DOHH2 (cell line): ENCODE results near the gene GCLC.

ENCODE experiments used
- H3F3A ChIP-seq: fragments of 200-600 bp; sonication (generic), shearing (Covaris generic); 2 replicates; pipeline ENCODE4 v1.6.0; 2016; ENCODE audit warnings: antibody characterized with exemption, mild to moderate bottlenecking; ENCODE audit not compliant: control insufficient read depth, insufficient read depth
- H3K27ac ChIP-seq: fragments of 200-600 bp; sonication (generic); 2 replicates; pipeline ENCODE4 v1.5.1; 2014; ENCODE audit warnings: low read depth, mild to moderate bottlenecking, low read length, moderate library complexity
- H3K27me3 ChIP-seq: fragments of 200-600 bp; sonication (generic); 2 replicates; pipeline ENCODE4 v1.6.1; 2014; ENCODE audit warnings: mild to moderate bottlenecking, low read length, mixed read lengths; ENCODE audit not compliant: control insufficient read depth
- H3K36me3 ChIP-seq: fragments of 200-600 bp; sonication (generic); 2 replicates; pipeline ENCODE4 v1.6.1; 2014; ENCODE audit warnings: mild to moderate bottlenecking, low read length, moderate library complexity, mixed read lengths; ENCODE audit not compliant: control insufficient read depth
- H3K4me1 ChIP-seq: fragments of 200-600 bp; sonication (generic); 2 replicates; pipeline ENCODE4 v1.6.1; 2014; ENCODE audit warnings: mild to moderate bottlenecking, low read length, mixed read lengths; ENCODE audit not compliant: control insufficient read depth
- H3K4me2 ChIP-seq: fragments of 200-600 bp; sonication (generic); 2 replicates; pipeline ENCODE4 v1.6.0; 2014; ENCODE audit warnings: mild to moderate bottlenecking, low read length, moderate library complexity
- H3K4me3 ChIP-seq: fragments of 200-600 bp; sonication (generic); 2 replicates; pipeline ENCODE4 v1.5.1; 2014; ENCODE audit warnings: mild to moderate bottlenecking, low read length, mixed read lengths
- H3K79me2 ChIP-seq: fragments of 200-600 bp; sonication (generic); 2 replicates; pipeline ENCODE4 v1.6.1; 2014; ENCODE audit warnings: mild to moderate bottlenecking, low read length, mixed read lengths; ENCODE audit not compliant: control insufficient read depth
- H3K9me2 ChIP-seq: fragments of 200-600 bp; sonication (generic); replicated peaks from 2 replicates; pipeline ENCODE4 v1.6.1; 2014; ENCODE audit warnings: mild to moderate bottlenecking, low read length, mixed read lengths; ENCODE audit not compliant: control insufficient read depth
- H3K9me3 ChIP-seq: fragments of 200-600 bp; sonication (generic); 2 replicates; pipeline ENCODE4 v1.6.1; 2014; ENCODE audit warnings: antibody characterized with exemption, low read length, mixed read lengths; ENCODE audit not compliant: control insufficient read depth, insufficient read depth
- H4K20me1 ChIP-seq: fragments of 200-600 bp; sonication (generic); 2 replicates; pipeline ENCODE4 v1.6.0; 2014; ENCODE audit warnings: low read depth, mild to moderate bottlenecking, antibody characterized with exemption, low read length, moderate library complexity; ENCODE audit not compliant: control insufficient read depth, insufficient read depth
- EZH2phosphoT487 ChIP-seq: fragments of 200-600 bp; sonication (generic); IDR thresholded peaks from 2 replicates; pipeline ENCODE4 v1.6.1; 2017; ENCODE audit warnings: borderline replicate concordance, mild to moderate bottlenecking, antibody characterized with exemption, low read length, moderate library complexity, mixed read lengths
- TF ChIP-seq, protein P1 (sequence below): fragments of 200-600 bp; sonication (generic); IDR thresholded peaks from one replicate; pipeline ENCODE4 v1.5.1; 2014; ENCODE audit warnings: antibody characterized with exemption, mild to moderate bottlenecking, low read depth, low read length; ENCODE audit not compliant: poor library complexity, severe bottlenecking

The GCLC gene

DNA sequence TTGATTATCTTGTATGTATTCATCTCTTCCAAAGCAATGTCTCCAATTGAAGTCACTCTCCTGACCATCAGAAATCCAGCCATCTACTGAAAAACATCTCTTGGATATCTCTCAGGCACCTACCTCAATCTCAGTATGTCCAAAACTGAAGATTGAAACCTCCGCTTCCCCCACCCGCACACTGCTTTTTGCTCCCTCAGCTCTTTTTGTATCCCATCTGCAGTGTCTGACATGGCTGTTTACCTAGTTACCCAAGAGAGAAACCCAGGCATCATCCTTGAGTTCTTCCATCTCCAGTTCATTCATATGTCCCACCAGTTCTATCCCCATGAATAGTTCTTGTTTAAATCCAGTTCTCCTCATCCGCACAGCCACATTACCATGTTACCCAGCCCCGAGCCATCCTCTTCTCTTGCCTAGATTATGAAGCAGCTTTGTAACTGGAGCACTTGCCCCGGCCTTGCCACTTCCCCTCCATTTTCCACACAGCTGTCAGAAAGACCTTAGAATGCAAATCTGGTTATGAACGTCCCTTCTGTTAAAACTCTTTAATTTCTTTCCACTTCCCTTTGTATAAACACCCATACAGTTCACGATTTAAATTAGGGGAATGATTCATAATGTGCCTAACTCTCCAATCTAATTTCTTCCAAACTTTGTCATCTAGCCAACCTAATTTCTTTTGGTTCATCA, 40.5 kb upstream of the GCLC start:
- Histone ChIP-seq H3K27me3 (peaks cover 10% of the 10 kb centered on the region; the same call in 1 of the 2 replicates), H3K9me3 (no peaks in the 10 kb centered on the region), H3K4me3 (no peak overlapping the region), H3K79me2 (no peaks in the 10 kb centered on the region), H3K36me3 (no peaks in the 10 kb centered on the region), H3K4me1 (no peaks in the 10 kb centered on the region), H3K4me2 (no peak overlapping the region), H4K20me1 (no peaks in the 10 kb centered on the region), H3K27ac (no peak overlapping the region), H3K9me2 (no peaks in the 10 kb centered on the region; the same call in 1 of the 2 replicates), H3F3A (no peaks in the 10 kb centered on the region)
- TF ChIP-seq, protein P1, sequence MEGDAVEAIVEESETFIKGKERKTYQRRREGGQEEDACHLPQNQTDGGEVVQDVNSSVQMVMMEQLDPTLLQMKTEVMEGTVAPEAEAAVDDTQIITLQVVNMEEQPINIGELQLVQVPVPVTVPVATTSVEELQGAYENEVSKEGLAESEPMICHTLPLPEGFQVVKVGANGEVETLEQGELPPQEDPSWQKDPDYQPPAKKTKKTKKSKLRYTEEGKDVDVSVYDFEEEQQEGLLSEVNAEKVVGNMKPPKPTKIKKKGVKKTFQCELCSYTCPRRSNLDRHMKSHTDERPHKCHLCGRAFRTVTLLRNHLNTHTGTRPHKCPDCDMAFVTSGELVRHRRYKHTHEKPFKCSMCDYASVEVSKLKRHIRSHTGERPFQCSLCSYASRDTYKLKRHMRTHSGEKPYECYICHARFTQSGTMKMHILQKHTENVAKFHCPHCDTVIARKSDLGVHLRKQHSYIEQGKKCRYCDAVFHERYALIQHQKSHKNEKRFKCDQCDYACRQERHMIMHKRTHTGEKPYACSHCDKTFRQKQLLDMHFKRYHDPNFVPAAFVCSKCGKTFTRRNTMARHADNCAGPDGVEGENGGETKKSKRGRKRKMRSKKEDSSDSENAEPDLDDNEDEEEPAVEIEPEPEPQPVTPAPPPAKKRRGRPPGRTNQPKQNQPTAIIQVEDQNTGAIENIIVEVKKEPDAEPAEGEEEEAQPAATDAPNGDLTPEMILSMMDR, result no peak
- no peak for TF ChIP-seq EZH2phosphoT487

DNA sequence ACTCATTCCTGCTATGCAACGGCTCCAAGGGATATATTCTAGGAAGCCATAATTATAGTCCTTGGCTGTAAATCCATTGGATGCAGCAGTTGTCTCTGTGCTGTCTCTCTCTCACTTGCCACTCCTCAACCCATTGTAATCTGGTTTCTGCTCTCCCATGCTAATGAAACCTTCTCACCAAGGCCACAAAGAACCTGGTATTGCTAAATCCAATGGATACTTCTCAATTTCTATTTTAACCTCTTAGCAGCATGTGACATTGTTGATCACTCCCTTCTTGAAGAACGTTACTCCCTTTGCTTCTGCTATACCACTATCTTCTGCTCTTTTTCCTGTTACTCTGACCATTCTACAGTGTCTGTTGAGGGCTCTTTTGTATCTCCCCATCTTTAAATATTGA, 39.8 kb upstream of the GCLC start:
- Histone ChIP-seq H3K27ac (no peak overlapping the region), H3K4me2 (no peak overlapping the region), H4K20me1 (no peaks in the 10 kb centered on the region), H3K36me3 (no peaks in the 10 kb centered on the region), H3K4me3 (no peak overlapping the region), H3K27me3 (peaks cover 7% of the 10 kb centered on the region; the same call in 1 of the 2 replicates), H3K9me3 (no peaks in the 10 kb centered on the region), H3K4me1 (no peaks in the 10 kb centered on the region), H3F3A (no peaks in the 10 kb centered on the region), H3K9me2 (no peaks in the 10 kb centered on the region; the same call in 1 of the 2 replicates), H3K79me2 (no peaks in the 10 kb centered on the region)
- no peak for TF ChIP-seq EZH2phosphoT487
- TF ChIP-seq, protein P1, result no peak

DNA sequence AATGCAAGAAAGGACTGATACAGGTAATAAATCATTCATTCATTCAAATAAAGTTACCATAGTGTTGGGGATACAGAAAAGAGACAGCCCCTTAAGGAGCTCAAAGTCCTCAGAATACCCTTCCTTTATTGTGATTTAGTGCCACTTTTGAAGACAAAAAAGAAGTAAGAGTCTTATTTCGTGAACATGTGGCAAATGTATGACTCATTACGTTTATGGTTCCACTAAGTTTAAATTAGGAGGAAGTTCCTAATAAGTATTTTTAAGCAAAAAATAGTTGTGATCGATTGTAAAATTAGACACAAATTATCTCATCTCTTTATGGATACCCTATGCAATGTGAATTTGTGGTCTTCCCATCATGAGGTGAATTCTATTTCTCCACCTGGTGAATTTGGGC, 38.5 kb upstream of the GCLC start:
- no peaks in the 10 kb centered on the region for H3F3A ChIP-seq
- no peak overlapping the region for H3K27ac ChIP-seq
- H3K36me3 ChIP-seq, result no peaks in the 10 kb centered on the region
- no peak for TF ChIP-seq EZH2phosphoT487
- TF ChIP-seq, protein P1, result no peak
- H3K4me2 ChIP-seq, result no peak overlapping the region
- H3K4me3 ChIP-seq, result no peak overlapping the region
- no peaks in the 10 kb centered on the region for H3K4me1 ChIP-seq
- peaks cover 3% of the 10 kb centered on the region; the same call in 1 of the 2 replicates for H3K27me3 ChIP-seq
- no peaks in the 10 kb centered on the region for H3K79me2 ChIP-seq
- H4K20me1 ChIP-seq, result no peaks in the 10 kb centered on the region
- H3K9me2 ChIP-seq, result no peaks in the 10 kb centered on the region; the same call in 1 of the 2 replicates
- no peaks in the 10 kb centered on the region for H3K9me3 ChIP-seq
